BLaER1 (cell line): ENCODE results near the gene SREBF1.
A peak's percentile ranks its signal among the peaks of the same experiment; 100 is the strongest.

Experiments
- H3K27ac ChIP-seq: shearing (Covaris generic); formaldehyde crosslinking; 2 replicates; pipeline ENCODE4 v1.8.1; 2022
- H3K27me3 ChIP-seq: shearing (Covaris generic); formaldehyde crosslinking; 2 replicates; pipeline ENCODE4 v1.8.1; 2022
- H3K36me3 ChIP-seq: shearing (Covaris generic); formaldehyde crosslinking; 2 replicates; pipeline ENCODE4 v1.8.1; 2022
- H3K4me1 ChIP-seq: shearing (Covaris generic); formaldehyde crosslinking; 2 replicates; pipeline ENCODE4 v1.8.1; 2022
- H3K4me2 ChIP-seq: shearing (Covaris generic); formaldehyde crosslinking; 2 replicates; pipeline ENCODE4 v1.8.1; 2022
- H3K4me3 ChIP-seq: shearing (Covaris generic); formaldehyde crosslinking; 2 replicates; pipeline ENCODE4 v1.8.1; 2022
- H3K9ac ChIP-seq: shearing (Covaris generic); formaldehyde crosslinking; 2 replicates; pipeline ENCODE4 v1.8.1; 2022
- H3K9me3 ChIP-seq: shearing (Covaris generic); formaldehyde crosslinking; 2 replicates; pipeline ENCODE4 v1.8.1; 2022
- H4K20me1 ChIP-seq: shearing (Covaris generic); formaldehyde crosslinking; 2 replicates; pipeline ENCODE4 v1.8.1; 2022
- Cebpa-rat ChIP-seq: shearing (Covaris generic); IDR thresholded peaks from 2 replicates; pipeline ENCODE4 v1.8.1; 2022

Gene SREBF1

GRCh38 chr17:17820046-17820445, 16.7 kb downstream of the SREBF1 start:
- peaks cover 82% of the 10 kb centered on the region for H4K20me1 ChIP-seq
- H3K4me3 ChIP-seq, result peak overlapping the region; percentile 77; the same call in 1 of the 2 replicates
- no peaks in the 10 kb centered on the region for H3K9me3 ChIP-seq
- peaks cover 91% of the 10 kb centered on the region for H3K4me1 ChIP-seq
- peak overlapping the region; percentile 84 for H3K9ac ChIP-seq
- no peak for TF ChIP-seq Cebpa-rat
- H3K36me3 ChIP-seq, result peaks cover 77% of the 10 kb centered on the region
- H3K27ac ChIP-seq, result peak overlapping the region; percentile 90
- H3K27me3 ChIP-seq, result no peaks in the 10 kb centered on the region
- H3K4me2 ChIP-seq, result peak overlapping the region; percentile 100

GRCh38 chr17:17819561-17819995, 17.2 kb downstream of the SREBF1 start:
- Histone ChIP-seq H3K27me3 (no peaks in the 10 kb centered on the region), H3K4me2 (peak overlapping the region; percentile 100), H3K27ac (peak overlapping the region; percentile 90), H3K9me3 (no peaks in the 10 kb centered on the region), H3K36me3 (peaks cover 82% of the 10 kb centered on the region), H3K4me1 (peaks cover 91% of the 10 kb centered on the region), H3K9ac (0 out of 2 replicates have a peak overlapping the region, but pooled peaks have one; percentile 84), H4K20me1 (peaks cover 86% of the 10 kb centered on the region), H3K4me3 (0 out of 2 replicates have a peak overlapping the region, but pooled peaks have one; percentile 77)
- TF ChIP-seq Cebpa-rat, result no peak

GRCh38 chr17:17819111-17819510, 17.7 kb downstream of the SREBF1 start:
- Histone ChIP-seq H3K27ac (peak overlapping the region; percentile 90; the same call in 1 of the 2 replicates), H3K4me2 (peak overlapping the region; percentile 100; the same call in 1 of the 2 replicates), H3K4me3 (no peak overlapping the region), H3K27me3 (no peaks in the 10 kb centered on the region), H3K9me3 (no peaks in the 10 kb centered on the region), H4K20me1 (peaks cover 91% of the 10 kb centered on the region), H3K4me1 (peaks cover 91% of the 10 kb centered on the region), H3K9ac (peak overlapping the region; percentile 40; the same call in 1 of the 2 replicates), H3K36me3 (peaks cover 87% of the 10 kb centered on the region)
- TF ChIP-seq Cebpa-rat, result no peak

GRCh38 chr17:17818088-17818526, 18.7 kb downstream of the SREBF1 start:
- Histone ChIP-seq H3K27ac (no peak overlapping the region), H3K4me3 (no peak overlapping the region), H3K36me3 (peaks cover 97% of the 10 kb centered on the region), H4K20me1 (peaks cover 98% of the 10 kb centered on the region), H3K4me2 (no peak overlapping the region), H3K4me1 (peaks cover 92% of the 10 kb centered on the region), H3K9me3 (no peaks in the 10 kb centered on the region), H3K9ac (no peak overlapping the region), H3K27me3 (no peaks in the 10 kb centered on the region)
- TF ChIP-seq Cebpa-rat, result no peak

GRCh38 chr17:17817552-17817947, 19.2 kb downstream of the SREBF1 start:
- Histone ChIP-seq H4K20me1 (peaks cover 98% of the 10 kb centered on the region), H3K9ac (no peak overlapping the region), H3K4me2 (no peak overlapping the region), H3K4me1 (peaks cover 92% of the 10 kb centered on the region), H3K4me3 (no peak overlapping the region), H3K27ac (no peak overlapping the region), H3K9me3 (no peaks in the 10 kb centered on the region), H3K27me3 (no peaks in the 10 kb centered on the region), H3K36me3 (peaks cover 97% of the 10 kb centered on the region)
- no peak for TF ChIP-seq Cebpa-rat

- H3K4me3 ChIP-seq, result no peak overlapping the region
- peaks cover 98% of the 10 kb centered on the region for H4K20me1 ChIP-seq
- peaks cover 98% of the 10 kb centered on the region for H3K36me3 ChIP-seq
- H3K9me3 ChIP-seq, result no peaks in the 10 kb centered on the region
- H3K9ac ChIP-seq, result 0 out of 2 replicates have a peak overlapping the region, but pooled peaks have one; percentile 34
- no peak for TF ChIP-seq Cebpa-rat
- H3K27me3 ChIP-seq, result no peaks in the 10 kb centered on the region
- H3K27ac ChIP-seq, result peak overlapping the region; percentile 22; the same call in 1 of the 2 replicates
- no peak overlapping the region for H3K4me2 ChIP-seq
- peaks cover 92% of the 10 kb centered on the region for H3K4me1 ChIP-seq
Measured at GRCh38 chr17:17816831-17817551, 19.8 kb downstream of the SREBF1 start.

GRCh38 chr17:17816240-17816814, 20.5 kb downstream of the SREBF1 start:
- no peaks in the 10 kb centered on the region for H3K9me3 ChIP-seq
- peaks cover 98% of the 10 kb centered on the region for H4K20me1 ChIP-seq
- no peak overlapping the region for H3K4me2 ChIP-seq
- H3K27ac ChIP-seq, result peak overlapping the region; percentile 22; the same call in 1 of the 2 replicates
- peaks cover 97% of the 10 kb centered on the region for H3K36me3 ChIP-seq
- H3K9ac ChIP-seq, result 0 out of 2 replicates have a peak overlapping the region, but pooled peaks have one; percentile 34
- H3K4me3 ChIP-seq, result no peak overlapping the region
- H3K27me3 ChIP-seq, result no peaks in the 10 kb centered on the region
- H3K4me1 ChIP-seq, result peaks cover 92% of the 10 kb centered on the region
- no peak for TF ChIP-seq Cebpa-rat

GRCh38 chr17:17815436-17816200, 21.2 kb downstream of the SREBF1 start:
- Histone ChIP-seq H3K27ac (peak overlapping the region; percentile 59), H3K4me1 (peaks cover 85% of the 10 kb centered on the region), H3K27me3 (no peaks in the 10 kb centered on the region), H3K4me3 (no peak overlapping the region), H3K9me3 (no peaks in the 10 kb centered on the region), H3K9ac (peak overlapping the region; percentile 54), H3K4me2 (peak overlapping the region; percentile 55), H4K20me1 (peaks cover 98% of the 10 kb centered on the region), H3K36me3 (peaks cover 95% of the 10 kb centered on the region)
- no peak for TF ChIP-seq Cebpa-rat

GRCh38 chr17:17815062-17815406, 21.8 kb downstream of the SREBF1 start:
- H3K9me3 ChIP-seq, result no peaks in the 10 kb centered on the region
- peaks cover 95% of the 10 kb centered on the region for H3K36me3 ChIP-seq
- peak overlapping the region; percentile 54 for H3K9ac ChIP-seq
- no peak for TF ChIP-seq Cebpa-rat
- H3K4me2 ChIP-seq, result peak overlapping the region; percentile 55
- peaks cover 83% of the 10 kb centered on the region for H3K4me1 ChIP-seq
- H3K27ac ChIP-seq, result peak overlapping the region; percentile 59
- peaks cover 98% of the 10 kb centered on the region for H4K20me1 ChIP-seq
- no peak overlapping the region for H3K4me3 ChIP-seq
- H3K27me3 ChIP-seq, result no peaks in the 10 kb centered on the region
